Testis (tissue), 3 donors: Measurements from ENCODE around the gene ANXA4. TPM values are rescaled to one million over a fixed set of nuclear protein-coding genes. Genes with fewer than 3 reads are reported as not detected.

Experiments used
- DNase-seq: peaks from one replicate; pipeline ENCODE4 v3.0.0-alpha.2; 2019
- H3K27ac ChIP-seq, 2 donors: fragments of 200-600 bp; sonication (generic); one replicate each; pipeline ENCODE4 v1.5.1; 2019
- H3K27me3 ChIP-seq: fragments of 200-600 bp; sonication (generic); one replicate; pipeline ENCODE4 v1.5.1; 2019
- H3K36me3 ChIP-seq: fragments of 200-600 bp; sonication (generic); one replicate; pipeline ENCODE4 v1.5.1; 2017; ENCODE audit warnings: low read depth; ENCODE audit errors: missing control alignments
- H3K4me1 ChIP-seq: fragments of 200-600 bp; sonication (generic); one replicate; pipeline ENCODE4 v1.5.1; 2019
- H3K4me3 ChIP-seq, 2 donors: fragments of 200-600 bp; sonication (generic); one replicate each; pipeline ENCODE4 v1.5.1; 2017 to 2019
- H3K9me3 ChIP-seq: fragments of 200-600 bp; sonication (generic); one replicate; pipeline ENCODE4 v1.5.1; 2017
- CTCF ChIP-seq, 3 experiments: fragments of 450-650 bp in 2 of 3; fragments of 200-600 bp in 1 of 3; sonication (generic) in 1 of 3; IDR thresholded peaks; one replicate each; pipeline ENCODE4 v1.5.1; 2016 to 2019; ENCODE audit warnings: antibody characterized with exemption in 3 of 3, mild to moderate bottlenecking in 2 of 3, moderate library complexity in 1 of 3
- POLR2A ChIP-seq: fragments of 450-650 bp; IDR thresholded peaks from one replicate; pipeline ENCODE4 v1.6.1; 2017; ENCODE audit warnings: antibody characterized with exemption, mild to moderate bottlenecking, moderate library complexity
- WGBS, 2 donors: methylation state at CpG; one replicate each; pipeline ENCODE4 v1.1.5; 2018; 5-methylcytosine and 5-hydroxymethylcytosine counted together
- intact Hi-C: fragments of 100-400 bp; cut with DNase I; formaldehyde crosslinking; loops from one replicate; pipeline ENCODE4 v1.15.1; 2023; ENCODE audit warnings: low total_unique reads
- polyA plus RNA-seq: library from polyadenylated mRNA; stranded (reverse); fragments of 350-450 nt; fragmentation: Illumina TruSeq; extraction: RNeasy Lipid Tissue Mini Kit (QIAGEN cat#74804); gene quantifications from one replicate; pipeline ENCODE4 v1.2.3, GENCODE V29; 2014; ENCODE audit warnings: low read depth, low replicate concordance; ENCODE audit not compliant: insufficient read depth
- total RNA-seq, 2 donors: library from RNA; depleted of rRNA; stranded (reverse); fragments of >200 nt; gene quantifications; one replicate each; pipeline ENCODE4 v1.2.3, GENCODE V29; 2016

ANXA4 gene
- total and polyA plus RNA-seq, 3 donors from 2014 or later = 27.1 to 71.2 (median 30.2) TPM

- Histone ChIP-seq H3K36me3 (no peaks in the 10 kb centered on the region), H3K4me1 (peaks cover 6% of the 10 kb centered on the region), H3K9me3 (no peaks in the 10 kb centered on the region), H3K4me3 (no peak overlapping the region), H3K27me3 (no peaks in the 10 kb centered on the region), H3K27ac (peak overlapping the region in 1 of 2 donors; percentile 70)
- DNase-seq = no peak
- intact Hi-C loops = no loop called here
- no peak for TF ChIP-seq CTCF (IDR thresholded peaks at IDR 0.05)
- TF ChIP-seq POLR2A = no peak
- WGBS, 2 donors = 92 to 94% methylated on average over 3 of the region's 3 CpGs
Measured at GRCh38 chr2:69753659-69754363, 11.9 kb downstream of the ANXA4 start.

GRCh38 chr2:69754633-69755032, 12.7 kb downstream of the ANXA4 start:
- no peaks in the 10 kb centered on the region for H3K9me3 ChIP-seq
- H3K4me1 ChIP-seq = peaks cover 6% of the 10 kb centered on the region
- intact Hi-C loops = no loop called here
- no peaks in the 10 kb centered on the region for H3K27me3 ChIP-seq
- no peak for TF ChIP-seq CTCF (IDR thresholded peaks at IDR 0.05)
- TF ChIP-seq POLR2A = no peak
- H3K27ac ChIP-seq = peak overlapping the region; percentile 59 to 70
- no peaks in the 10 kb centered on the region for H3K36me3 ChIP-seq
- H3K4me3 ChIP-seq = no peak overlapping the region
- WGBS, 2 donors = 43 to 50% methylated on average over 1 of the region's 1 CpG
- DNase-seq = no peak

- Histone ChIP-seq H3K4me1 (peaks cover 6% of the 10 kb centered on the region), H3K36me3 (no peaks in the 10 kb centered on the region), H3K27me3 (no peaks in the 10 kb centered on the region), H3K27ac (peak overlapping the region in 1 of 2 donors; percentile 42), H3K9me3 (no peaks in the 10 kb centered on the region), H3K4me3 (no peak overlapping the region)
- TF ChIP-seq POLR2A (no peak), CTCF (IDR thresholded peaks at IDR 0.05) (no peak)
- WGBS, 2 donors = 51% methylated on average over 2 of the region's 2 CpGs
- intact Hi-C loops = no loop called here
- DNase-seq = no peak
Measured at GRCh38 chr2:69755862-69756467, 14.0 kb downstream of the ANXA4 start.

GRCh38 chr2:69762025-69762424, 20.1 kb downstream of the ANXA4 start:
- intact Hi-C loops = no loop called here
- 95 to 100% methylated on average over 2 of the region's 2 CpGs for WGBS, 2 donors
- TF ChIP-seq CTCF (IDR thresholded peaks at IDR 0.05) (no peak), POLR2A (no peak)
- H3K27me3 ChIP-seq = no peaks in the 10 kb centered on the region
- DNase-seq = no peak
- H3K9me3 ChIP-seq = no peaks in the 10 kb centered on the region
- H3K4me3 ChIP-seq = no peak overlapping the region
- no peaks in the 10 kb centered on the region for H3K36me3 ChIP-seq
- H3K4me1 ChIP-seq = peaks cover 8% of the 10 kb centered on the region
- H3K27ac ChIP-seq = peak overlapping the region in 1 of 2 donors; percentile 85
